Mucosa of stomach (tissue), 1 donor: Measurements from ENCODE around the gene LINC01488.

ENCODE experiments used
- H3K27me3 ChIP-seq: one replicate; pipeline ENCODE4 v1.7.0; 2013; ENCODE audit warnings: mild to moderate bottlenecking, low read length; ENCODE audit not compliant: control insufficient read depth, insufficient read depth
- H3K36me3 ChIP-seq: one replicate; pipeline ENCODE4 v1.7.0; 2013; ENCODE audit warnings: low read length; ENCODE audit not compliant: control insufficient read depth, insufficient read depth
- H3K4me1 ChIP-seq: one replicate; pipeline ENCODE4 v1.7.0; 2013; ENCODE audit warnings: mild to moderate bottlenecking, low read length; ENCODE audit not compliant: control insufficient read depth, insufficient read depth
- H3K4me3 ChIP-seq: one replicate; pipeline ENCODE4 v1.7.0; 2013; ENCODE audit warnings: low read length
- H3K9ac ChIP-seq: one replicate; pipeline ENCODE4 v1.7.0; 2013; ENCODE audit warnings: mild to moderate bottlenecking, low read length, moderate library complexity
- H3K9me3 ChIP-seq: one replicate; pipeline ENCODE4 v1.7.0; 2013; ENCODE audit warnings: mild to moderate bottlenecking, low read length, moderate library complexity; ENCODE audit not compliant: control insufficient read depth
- donor health status: Pancreatic carcinoma.

The LINC01488 gene

GRCh38 chr11:69496202-69496557, 14.7 kb downstream of the LINC01488 start:
- no peaks in the 10 kb centered on the region for H3K36me3 ChIP-seq
- H3K9me3 ChIP-seq, result no peaks in the 10 kb centered on the region
- H3K4me3 ChIP-seq, result no peak overlapping the region
- no peak overlapping the region for H3K9ac ChIP-seq
- peaks cover 27% of the 10 kb centered on the region for H3K4me1 ChIP-seq
- no peaks in the 10 kb centered on the region for H3K27me3 ChIP-seq

- Histone ChIP-seq H3K27me3 (no peaks in the 10 kb centered on the region), H3K36me3 (no peaks in the 10 kb centered on the region), H3K4me1 (peaks cover 28% of the 10 kb centered on the region), H3K9me3 (no peaks in the 10 kb centered on the region), H3K4me3 (no peak overlapping the region), H3K9ac (no peak overlapping the region)
Observed at GRCh38 chr11:69496631-69497220, 15.3 kb downstream of the LINC01488 start.

GRCh38 chr11:69497221-69497787, 15.8 kb downstream of the LINC01488 start:
- no peaks in the 10 kb centered on the region for H3K27me3 ChIP-seq
- H3K9ac ChIP-seq, result no peak overlapping the region
- no peaks in the 10 kb centered on the region for H3K9me3 ChIP-seq
- H3K4me3 ChIP-seq, result no peak overlapping the region
- peaks cover 28% of the 10 kb centered on the region for H3K4me1 ChIP-seq
- H3K36me3 ChIP-seq, result no peaks in the 10 kb centered on the region

- Histone ChIP-seq H3K4me3 (no peak overlapping the region), H3K4me1 (peaks cover 28% of the 10 kb centered on the region), H3K9ac (no peak overlapping the region), H3K27me3 (no peaks in the 10 kb centered on the region), H3K9me3 (no peaks in the 10 kb centered on the region), H3K36me3 (no peaks in the 10 kb centered on the region)
Observed at GRCh38 chr11:69498614-69499175, 17.2 kb downstream of the LINC01488 start.

- Histone ChIP-seq H3K9me3 (no peaks in the 10 kb centered on the region), H3K4me1 (peaks cover 28% of the 10 kb centered on the region), H3K27me3 (no peaks in the 10 kb centered on the region), H3K36me3 (no peaks in the 10 kb centered on the region), H3K4me3 (no peak overlapping the region), H3K9ac (no peak overlapping the region)
Observed at GRCh38 chr11:69499186-69499917, 17.9 kb downstream of the LINC01488 start.

- Histone ChIP-seq H3K4me1 (peaks cover 28% of the 10 kb centered on the region), H3K9me3 (no peaks in the 10 kb centered on the region), H3K27me3 (no peaks in the 10 kb centered on the region), H3K36me3 (no peaks in the 10 kb centered on the region), H3K4me3 (no peak overlapping the region), H3K9ac (no peak overlapping the region)
Observed at GRCh38 chr11:69499918-69500284, 18.4 kb downstream of the LINC01488 start.

- Histone ChIP-seq H3K4me3 (no peak overlapping the region), H3K27me3 (no peaks in the 10 kb centered on the region), H3K4me1 (peaks cover 28% of the 10 kb centered on the region), H3K9ac (no peak overlapping the region), H3K36me3 (no peaks in the 10 kb centered on the region), H3K9me3 (no peaks in the 10 kb centered on the region)
Observed at GRCh38 chr11:69500285-69501120, 19.0 kb downstream of the LINC01488 start.

- H3K9ac ChIP-seq, result no peak overlapping the region
- H3K4me3 ChIP-seq, result no peak overlapping the region
- no peaks in the 10 kb centered on the region for H3K27me3 ChIP-seq
- no peaks in the 10 kb centered on the region for H3K9me3 ChIP-seq
- H3K36me3 ChIP-seq, result no peaks in the 10 kb centered on the region
- H3K4me1 ChIP-seq, result peaks cover 28% of the 10 kb centered on the region
Observed at GRCh38 chr11:69501121-69501489, 19.6 kb downstream of the LINC01488 start.

GRCh38 chr11:69501891-69502860, 20.7 kb downstream of the LINC01488 start:
- H3K36me3 ChIP-seq, result no peaks in the 10 kb centered on the region
- no peak overlapping the region for H3K9ac ChIP-seq

GRCh38 chr11:69504127-69504526, 22.7 kb downstream of the LINC01488 start:
- H3K4me3 ChIP-seq, result no peak overlapping the region
- H3K27me3 ChIP-seq, result no peaks in the 10 kb centered on the region

More at GRCh38 chr11:69501891-69502860, 20.7 kb downstream of the LINC01488 start:
- Histone ChIP-seq H3K9me3 (no peaks in the 10 kb centered on the region), H3K4me1 (peaks cover 21% of the 10 kb centered on the region), H3K27me3 (no peaks in the 10 kb centered on the region), H3K4me3 (no peak overlapping the region)

More at GRCh38 chr11:69504127-69504526, 22.7 kb downstream of the LINC01488 start:
- Histone ChIP-seq H3K36me3 (no peaks in the 10 kb centered on the region), H3K4me1 (peaks cover 16% of the 10 kb centered on the region), H3K9ac (no peak overlapping the region), H3K9me3 (no peaks in the 10 kb centered on the region)
